ENCODE results near the gene ELP4. TPM values are rescaled to one million over a fixed set of nuclear protein-coding genes. Genes with fewer than 3 reads are reported as not detected.

ELP4 gene
- total RNA-seq, 1 donor from 2014 or later, result 37.1 TPM

- no peaks in the 10 kb centered on the region for H3K4me1 ChIP-seq
- intact Hi-C loops (cut with DNase I), result loop anchor here (10.0 kb wide), 2 partner anchors 595 to 915 kb away; partner anchors contain the start of genes MPPED2 and RCN1
- no peak for DNase-seq (ENCODE audit: low spot score in 2 of 2)
- no peaks in the 10 kb centered on the region for H3K36me3 ChIP-seq
- H3K4me3 ChIP-seq, result no peak overlapping the region
- H3K27me3 ChIP-seq, result no peaks in the 10 kb centered on the region
- no peak for TF ChIP-seq CTCF (IDR thresholded peaks at IDR 0.05)
- no peaks in the 10 kb centered on the region for H3K9me3 ChIP-seq
- H3K27ac ChIP-seq, result no peak overlapping the region
Observed at GRCh38 chr11:31499576-31500178, 9.9 kb upstream of the ELP4 start.

GRCh38 chr11:31500560-31500959 is 9.0 kb upstream of the ELP4 start:
- H3K36me3 ChIP-seq, result no peaks in the 10 kb centered on the region
- H3K27ac ChIP-seq, result no peak overlapping the region
- no peak for TF ChIP-seq CTCF (IDR thresholded peaks at IDR 0.05)
- no peak overlapping the region for H3K4me3 ChIP-seq
- intact Hi-C loops (cut with DNase I), result loop anchor here (10.0 kb wide), 2 partner anchors 594 to 916 kb away; partner anchors contain the start of genes MPPED2 and RCN1
- H3K4me1 ChIP-seq, result no peaks in the 10 kb centered on the region
- DNase-seq (ENCODE audit: low spot score in 2 of 2), result no peak
- H3K9me3 ChIP-seq, result no peaks in the 10 kb centered on the region
- no peaks in the 10 kb centered on the region for H3K27me3 ChIP-seq

- no peaks in the 10 kb centered on the region for H3K9me3 ChIP-seq
- H3K36me3 ChIP-seq, result no peaks in the 10 kb centered on the region
- H3K27me3 ChIP-seq, result no peaks in the 10 kb centered on the region
- intact Hi-C loops (cut with DNase I), result loop anchor here (1.0 to 10.0 kb wide), 3 partner anchors 140 to 924 kb away; partner anchors contain the start of genes DCDC1, DNAJC24, MPPED2 and RCN1
- TF ChIP-seq CTCF (IDR thresholded peaks at IDR 0.05), result no peak
- no peak for DNase-seq (ENCODE audit: low spot score in 2 of 2)
- H3K27ac ChIP-seq, result peak overlapping the region; percentile 2 to 90
- H3K4me1 ChIP-seq, result peaks cover 0 to 13% of the 10 kb centered on the region in 2 donors
- peak overlapping the region; percentile 56 to 98 for H3K4me3 ChIP-seq
Observed at GRCh38 chr11:31509051-31509428, 527 bp upstream of the ELP4 start.

- intact Hi-C loops (cut with DNase I), result no loop called here
- Histone ChIP-seq H3K9me3 (no peaks in the 10 kb centered on the region), H3K27ac (no peak overlapping the region), H3K4me1 (peaks cover 0 to 13% of the 10 kb centered on the region in 2 donors), H3K4me3 (no peak overlapping the region), H3K36me3 (no peaks in the 10 kb centered on the region), H3K27me3 (no peaks in the 10 kb centered on the region)
- TF ChIP-seq CTCF (IDR thresholded peaks at IDR 0.05), result no peak
- no peak for DNase-seq (ENCODE audit: low spot score in 2 of 2)
Observed at GRCh38 chr11:31512117-31512516, 2.5 kb downstream of the ELP4 start.

GRCh38 chr11:31521497-31522150 is 12.1 kb downstream of the ELP4 start:
- Histone ChIP-seq H3K4me1 (no peaks in the 10 kb centered on the region), H3K9me3 (no peaks in the 10 kb centered on the region), H3K36me3 (peaks cover 0 to 10% of the 10 kb centered on the region in 2 donors), H3K4me3 (no peak overlapping the region), H3K27ac (no peak overlapping the region), H3K27me3 (no peaks in the 10 kb centered on the region)
- DNase-seq (ENCODE audit: low spot score in 2 of 2), result no peak
- TF ChIP-seq CTCF (IDR thresholded peaks at IDR 0.05), result no peak
- intact Hi-C loops (cut with DNase I), result no loop called here
